Stimulated activated CD8-positive, alpha-beta memory T cell treated with anti-CD3 and anti-CD28 coated beads, Interleukin-15, amount 100 ng/mL, for 24 hours (primary cell): Measurements from ENCODE around the gene HDAC7.
"Not testable (repeated sequence)": the region's sequence is repeated elsewhere in the genome, so short reads cannot be mapped to it uniquely, and the experiment has no call there.

Source experiments
- DNase-seq: peaks from one replicate; pipeline ENCODE4 v3.0.0-alpha.2; 2020; ENCODE audit warnings: low read depth

HDAC7 gene

GRCh38 chr12:47828008-47828975 is 8.6 kb upstream of the HDAC7 start:
- DNase-seq: no peak

- no peak for DNase-seq
Observed at GRCh38 chr12:47825173-47825639, 5.5 kb upstream of the HDAC7 start.

GRCh38 chr12:47824635-47825034 is 4.9 kb upstream of the HDAC7 start:
- no peak for DNase-seq

DNA sequence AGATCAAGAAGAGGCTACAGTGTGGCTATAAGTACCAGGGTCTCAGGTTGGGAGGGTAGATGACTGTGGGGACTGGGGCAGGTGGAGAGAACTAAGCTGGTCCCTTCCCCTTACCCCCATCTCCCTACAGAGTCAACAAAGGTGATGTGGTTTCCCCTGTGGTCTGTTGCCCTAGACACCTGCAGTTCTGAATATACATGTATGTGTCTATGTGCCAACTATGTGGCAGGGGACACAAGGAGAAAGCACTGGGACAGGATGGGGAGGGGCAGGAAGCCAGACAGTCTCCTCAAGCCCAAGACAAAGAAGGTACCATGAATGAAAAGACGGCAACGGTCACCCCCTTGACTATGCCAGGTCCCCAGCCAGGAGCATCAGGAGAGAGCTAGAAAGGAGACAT is 4.5 kb upstream of the HDAC7 start:
- DNase-seq: no peak

- DNase-seq: no peak
Observed at GRCh38 chr12:47823422-47824086, 3.9 kb upstream of the HDAC7 start.

DNA sequence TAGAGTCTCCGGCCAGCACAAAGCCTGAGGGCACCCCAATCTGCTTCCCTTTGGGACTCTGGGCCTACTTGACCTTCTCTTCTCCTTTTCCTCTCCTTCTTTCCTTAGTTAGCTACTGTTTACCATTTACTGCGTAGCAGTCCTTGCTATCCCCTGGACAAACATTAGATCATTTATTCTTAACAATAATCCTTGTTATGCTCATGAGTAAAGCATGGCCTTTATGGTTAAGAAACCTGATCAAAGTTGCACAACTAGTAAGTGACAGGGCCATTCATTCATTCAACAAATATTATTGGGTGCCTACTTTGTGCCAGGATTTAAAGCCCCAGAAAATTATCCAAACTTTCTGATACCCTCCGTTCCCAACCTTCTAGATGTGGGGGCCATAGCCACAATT is 3.2 kb upstream of the HDAC7 start:
- DNase-seq: no peak

DNA sequence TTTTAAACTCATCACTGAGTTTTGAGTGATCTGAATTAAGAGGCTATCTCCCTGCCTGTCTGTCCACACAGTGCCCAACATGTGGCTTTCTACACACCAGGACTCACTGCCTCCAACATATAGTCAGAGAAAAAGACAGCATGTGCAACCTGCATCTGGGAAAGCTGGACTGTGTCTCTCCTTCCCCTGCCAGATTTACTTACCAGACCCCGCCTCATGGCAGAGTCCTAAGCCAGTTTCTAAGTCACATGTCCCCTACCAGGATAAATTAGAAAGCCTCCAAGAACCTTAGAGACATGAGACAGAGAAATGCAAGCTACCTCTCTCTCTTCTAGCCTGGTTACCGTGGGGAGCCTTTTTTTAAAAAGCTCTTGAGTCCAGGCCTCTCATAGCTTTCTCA is 2.7 kb upstream of the HDAC7 start:
- DNase-seq: no peak

DNA sequence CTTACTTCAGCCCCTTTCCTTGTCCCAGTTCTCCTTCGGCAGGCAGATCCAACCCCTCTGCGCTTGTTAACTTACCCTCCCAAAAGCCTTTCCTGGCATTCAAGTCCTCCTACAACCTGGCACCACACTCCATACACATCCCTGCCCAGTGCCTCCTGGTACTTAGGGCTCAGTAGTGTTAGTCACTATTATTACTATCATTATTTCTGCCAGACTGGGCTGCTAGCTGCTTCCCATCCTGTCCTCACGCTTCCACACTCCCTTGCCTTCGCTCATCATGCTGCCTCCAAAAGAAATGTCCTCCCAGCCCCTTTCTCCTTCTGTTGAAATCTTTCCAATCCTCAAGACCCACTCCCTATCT is 1.6 kb upstream of the HDAC7 start:
- DNase-seq: no peak

DNA sequence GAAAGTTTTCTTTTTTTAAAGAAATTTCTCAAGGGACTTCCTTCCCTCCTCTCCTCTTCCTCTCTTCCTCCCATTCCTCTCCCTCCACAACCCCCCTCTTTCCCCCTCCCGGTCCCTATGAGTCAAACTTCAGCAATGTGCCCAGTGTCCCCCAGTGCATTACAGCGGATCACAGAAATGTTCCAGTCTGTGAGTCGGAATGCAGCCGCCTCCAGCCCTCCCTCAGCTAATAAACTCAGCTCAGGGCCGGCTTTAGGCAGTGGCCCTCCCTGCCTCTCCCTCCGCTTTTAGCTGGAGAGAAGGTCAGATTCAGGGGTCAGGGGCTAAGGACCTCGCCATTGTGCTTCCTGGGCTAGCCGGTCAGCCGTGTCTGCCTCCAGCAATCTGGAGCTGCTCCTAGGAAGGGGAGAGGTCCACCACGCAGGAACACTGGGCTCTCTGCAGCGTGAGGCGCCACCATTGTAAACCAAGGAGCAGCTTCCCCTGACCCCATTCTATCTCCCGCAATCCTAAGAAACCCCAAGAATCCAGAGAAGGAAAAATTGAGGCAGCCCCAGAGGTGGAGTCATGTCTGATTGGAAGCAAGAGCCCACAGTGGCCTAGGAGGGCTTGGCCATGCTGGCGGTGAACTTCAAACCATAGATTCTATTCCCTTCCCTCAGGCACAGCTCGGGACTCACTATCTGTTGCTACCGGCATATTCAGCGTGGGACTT is 1.1 kb upstream of the HDAC7 start:
- DNase-seq: no peak

DNA sequence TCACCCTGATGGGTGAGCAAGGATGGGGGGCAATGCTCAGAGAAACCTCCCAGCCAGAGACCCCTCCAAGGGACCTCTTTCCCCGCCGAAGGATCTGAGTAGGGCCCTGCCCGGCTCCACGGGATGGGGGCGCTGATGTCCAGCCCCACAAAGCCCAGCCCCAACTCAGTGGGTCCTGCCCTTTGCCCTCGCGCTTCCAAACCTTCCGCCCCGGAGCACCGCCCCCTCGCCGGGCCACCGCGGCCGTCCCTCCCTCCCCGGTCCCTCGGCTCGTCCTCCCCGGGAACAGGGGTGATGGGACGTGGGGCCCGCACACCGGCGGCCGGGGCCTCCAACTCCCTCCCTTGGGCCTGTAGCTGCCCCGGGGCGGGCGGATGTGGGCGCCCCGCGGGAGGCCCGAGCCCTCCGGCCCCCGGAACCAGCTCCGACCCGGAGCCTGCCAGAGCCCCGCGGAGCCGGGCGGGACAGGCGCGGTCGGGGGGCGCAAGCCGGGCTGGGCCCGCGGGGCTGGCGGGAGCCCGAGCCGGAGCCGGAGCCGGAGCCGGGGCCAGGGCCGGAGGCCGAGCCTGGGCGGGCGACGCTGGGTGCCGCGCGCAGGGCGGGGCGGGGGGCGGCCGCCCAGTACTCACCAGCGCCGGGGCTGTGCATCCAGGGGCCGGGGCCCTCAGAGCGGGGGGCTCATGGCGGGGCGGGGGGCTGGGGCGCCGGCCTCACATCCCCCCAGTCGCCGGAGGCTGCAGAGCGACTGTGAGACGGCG is 386 bp downstream of the HDAC7 start:
- no peak for DNase-seq

- no peak for DNase-seq
Observed at GRCh38 chr12:47818467-47819137, 1.1 kb downstream of the HDAC7 start.

DNA sequence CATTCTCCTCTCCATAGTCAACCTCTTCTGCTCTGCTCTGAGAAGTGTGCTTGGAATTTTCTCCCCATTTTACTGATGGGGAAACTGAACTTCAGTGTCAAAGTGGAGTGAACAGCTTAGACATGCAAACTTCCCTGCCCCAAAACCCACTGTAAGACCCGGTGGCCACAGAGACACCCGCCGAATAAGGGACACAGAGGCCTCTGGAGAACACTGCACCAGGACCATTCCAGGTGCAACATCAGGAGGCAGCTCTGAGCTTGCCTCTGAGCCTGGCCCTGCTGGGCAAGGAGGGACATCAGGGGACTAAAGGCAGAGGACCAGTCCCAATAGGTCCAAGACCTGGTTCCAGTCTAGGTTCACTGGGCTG is 1.7 kb downstream of the HDAC7 start:
- no peak for DNase-seq

DNA sequence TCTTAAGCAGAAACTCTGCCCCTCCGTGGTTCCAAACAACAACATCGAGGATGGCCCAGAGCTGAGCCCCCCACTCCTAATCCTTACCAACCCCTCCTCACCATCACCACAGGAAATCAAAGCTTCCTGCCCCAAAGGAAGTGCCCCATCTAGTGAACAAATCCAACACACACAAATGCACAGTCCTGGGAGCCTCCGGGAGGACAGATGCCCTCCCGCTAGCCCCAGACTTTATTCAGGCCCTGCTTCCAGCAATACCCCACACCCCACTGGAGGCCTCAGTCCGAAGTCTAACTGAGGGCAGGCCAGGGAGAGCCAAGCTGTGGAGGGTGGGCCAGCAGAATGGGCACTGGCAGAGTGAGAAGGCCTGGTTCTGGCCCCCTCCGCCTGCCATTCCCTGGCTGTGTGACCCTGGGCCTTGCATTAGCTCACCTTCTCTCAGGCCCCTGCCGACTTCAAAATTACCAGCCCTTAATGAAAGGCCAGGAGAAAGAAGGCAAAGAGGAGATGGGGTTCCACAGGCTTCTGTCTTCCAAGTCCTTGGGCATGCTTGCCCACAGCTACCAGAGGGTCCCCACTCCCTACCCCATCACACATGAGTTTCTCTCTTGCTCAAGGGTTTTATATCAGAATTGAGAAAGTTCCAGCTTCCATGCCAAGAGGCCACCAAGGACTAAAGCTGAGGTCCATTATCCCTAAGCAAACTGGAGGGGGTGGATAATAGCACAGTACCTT is 2.3 kb downstream of the HDAC7 start:
- no peak for DNase-seq

DNA sequence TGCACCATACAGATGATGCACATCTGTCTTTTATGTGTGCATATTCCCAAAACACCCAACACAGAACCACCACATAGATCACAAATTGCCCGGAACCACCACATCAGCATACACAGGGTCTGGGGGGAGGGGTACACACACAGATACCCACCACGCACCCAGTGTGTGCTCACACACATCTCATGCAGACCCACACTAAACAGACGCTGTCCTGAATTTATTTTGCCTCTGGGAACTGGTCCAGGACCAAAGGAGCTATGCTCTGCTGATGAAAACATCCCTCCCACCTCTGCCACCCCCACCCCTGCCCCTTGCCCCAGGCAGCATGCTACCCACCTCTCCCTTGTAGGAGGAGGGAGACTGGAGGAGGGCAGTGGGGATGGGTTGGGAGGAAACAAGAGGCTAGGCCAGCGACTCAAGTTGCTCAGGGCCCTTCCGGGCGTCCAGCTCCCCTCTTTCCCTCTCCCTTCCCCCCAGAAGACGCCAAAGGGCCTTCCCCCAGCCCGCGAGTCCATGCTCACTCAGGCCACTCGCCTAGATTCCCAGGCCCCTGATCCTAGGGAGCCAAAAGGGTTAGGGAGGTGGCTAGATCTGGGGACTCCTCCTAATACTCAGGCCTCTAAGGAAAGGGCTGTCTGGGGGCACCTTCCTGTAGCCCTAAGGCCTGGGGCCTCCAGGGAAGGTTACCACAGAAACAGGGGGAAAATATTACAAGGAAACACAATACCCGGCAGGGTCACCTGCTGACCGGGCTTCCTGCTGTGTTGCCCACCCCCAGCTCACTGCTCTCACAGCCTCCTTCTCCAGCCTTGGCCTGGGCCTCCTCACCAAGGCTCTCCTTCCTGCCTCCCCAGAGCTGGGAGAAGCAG is 3.1 kb downstream of the HDAC7 start:
- no peak for DNase-seq

DNA sequence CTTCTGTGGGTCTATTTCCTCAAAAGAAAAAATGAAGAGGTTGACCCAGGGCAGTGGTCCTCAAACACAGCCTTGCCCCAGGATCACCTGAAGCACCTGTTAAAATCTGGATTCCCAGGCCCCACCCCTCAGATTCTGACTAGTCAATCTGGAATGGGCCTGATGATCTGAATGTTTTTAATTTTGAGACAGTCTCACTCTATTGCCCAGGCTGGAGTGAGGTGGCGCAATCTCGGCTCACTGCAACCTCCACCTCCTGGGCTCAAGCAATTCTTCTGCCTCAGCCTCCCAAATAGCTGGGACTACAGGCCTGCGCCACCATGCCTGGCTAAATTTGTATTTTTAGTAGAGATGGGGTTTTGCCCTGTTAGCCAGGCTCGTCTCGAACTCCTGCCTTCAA is 4.3 kb downstream of the HDAC7 start:
- DNase-seq: not testable (repeated sequence)

DNA sequence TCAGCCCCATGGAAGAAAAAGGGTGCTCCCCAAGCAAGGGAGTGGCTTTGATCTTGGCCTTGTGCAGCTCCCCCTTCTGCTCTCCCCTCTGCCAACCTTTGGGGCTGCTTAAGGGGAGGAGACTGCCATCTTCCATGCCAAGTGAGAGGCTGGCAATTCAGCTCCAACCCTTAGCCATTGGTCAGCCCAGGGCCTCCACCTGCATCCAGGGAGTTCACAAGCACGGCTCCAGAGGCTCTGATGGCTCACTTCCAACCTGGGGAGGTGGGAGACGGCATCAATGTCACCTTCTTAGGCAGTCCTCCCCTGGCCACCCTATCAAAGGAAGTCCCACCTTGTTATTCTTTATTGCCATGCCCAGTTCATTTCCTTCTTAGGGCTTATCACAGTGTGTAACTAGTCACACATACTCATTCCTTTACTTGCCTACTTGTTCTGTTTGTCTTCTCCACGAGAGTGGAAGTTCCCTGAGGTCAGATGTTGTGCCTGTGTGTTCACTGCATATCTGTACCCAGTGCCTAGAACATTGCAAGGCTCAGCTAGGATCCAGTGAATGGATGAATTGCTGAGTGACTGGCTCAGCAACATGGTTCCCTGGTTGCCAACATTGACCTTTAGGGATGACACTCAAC is 5.0 kb downstream of the HDAC7 start:
- DNase-seq: no peak

- no peak for DNase-seq
Observed at GRCh38 chr12:47813511-47814196, 6.0 kb downstream of the HDAC7 start.

DNA sequence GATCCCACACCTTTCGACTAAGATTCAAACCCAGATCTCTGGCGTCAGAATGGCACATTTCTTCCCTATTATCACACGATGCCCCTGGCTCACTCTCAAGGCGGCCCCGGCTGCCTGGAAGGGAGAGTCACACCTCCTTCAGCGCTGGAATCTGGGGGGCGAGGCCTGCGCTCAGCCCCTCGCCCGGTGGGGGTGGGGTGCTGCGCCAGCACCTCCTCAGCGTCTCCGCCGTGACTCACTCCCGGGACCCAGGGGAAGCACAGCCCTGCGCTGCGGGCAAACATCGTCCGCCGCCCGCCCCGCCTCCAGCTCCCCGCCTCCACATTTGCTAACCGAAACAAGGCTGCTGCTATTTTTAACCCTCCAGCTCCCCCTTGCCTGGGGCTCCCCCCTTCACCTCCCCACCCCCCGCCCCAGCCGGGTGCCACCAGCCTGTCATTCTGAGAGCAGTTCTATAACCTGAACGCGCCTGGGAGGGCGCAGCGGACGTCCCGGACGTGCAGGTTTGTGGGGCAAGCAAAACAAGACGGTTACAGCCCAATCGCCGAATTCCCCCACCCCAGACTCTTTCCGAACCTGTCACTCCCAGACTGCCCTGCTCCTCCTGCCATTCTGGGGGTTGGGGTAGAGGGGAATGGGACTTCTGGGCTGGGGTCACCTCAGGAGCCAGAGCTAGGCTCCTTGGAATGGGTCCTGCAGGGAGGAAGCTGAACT is 6.7 kb downstream of the HDAC7 start:
- DNase-seq: peak; percentile 73
